ENCODE data around the gene ZP1. TPM values are rescaled to one million over a fixed set of nuclear protein-coding genes. Genes with fewer than 3 reads are reported as not detected.

Gene ZP1
- total and polyA plus RNA-seq, 2 of the 8 experiments (the other 6 are each of a cell fraction or from before 2014, with no cell fraction given), result not detected

- TF ChIP-seq GTF2F1 (IDR thresholded peaks at IDR 0.05; ENCODE audit: borderline replicate concordance, low read depth, low read length) (no peak), SAP30 (IDR thresholded peaks at IDR 0.05; ENCODE audit: insufficient read depth, insufficient replicate concordance, low read length) (no peak), JUN (IDR thresholded peaks at IDR 0.05; ENCODE audit: low read depth, low read length) (no peak), RNF2 (IDR thresholded peaks at IDR 0.05; ENCODE audit: borderline replicate concordance, low read depth, low read length, missing control alignments, poor library complexity, severe bottlenecking) (no peak), GABPA (IDR thresholded peaks at IDR 0.05; ENCODE audit: borderline replicate concordance, insufficient read depth, low read length) (no peak), SP4 (IDR thresholded peaks at IDR 0.05; ENCODE audit: low read length) (no peak)
Measured at GRCh38 chr11:60867871-60868681, 734 bp downstream of the ZP1 start (continued).
